NCI-H748 treated with DMSO at 0.1 percent for 48 hours (cell line): ENCODE results near the gene ZPR1.
"Not testable (repeated sequence)": the region's sequence is repeated elsewhere in the genome, so short reads cannot be mapped to it uniquely, and the experiment has no call there.

Source experiments
- DNase-seq: peaks from one replicate; lab custom pipeline; 2025; lab: John Stamatoyannopoulos, UW

Gene ZPR1, protein sequence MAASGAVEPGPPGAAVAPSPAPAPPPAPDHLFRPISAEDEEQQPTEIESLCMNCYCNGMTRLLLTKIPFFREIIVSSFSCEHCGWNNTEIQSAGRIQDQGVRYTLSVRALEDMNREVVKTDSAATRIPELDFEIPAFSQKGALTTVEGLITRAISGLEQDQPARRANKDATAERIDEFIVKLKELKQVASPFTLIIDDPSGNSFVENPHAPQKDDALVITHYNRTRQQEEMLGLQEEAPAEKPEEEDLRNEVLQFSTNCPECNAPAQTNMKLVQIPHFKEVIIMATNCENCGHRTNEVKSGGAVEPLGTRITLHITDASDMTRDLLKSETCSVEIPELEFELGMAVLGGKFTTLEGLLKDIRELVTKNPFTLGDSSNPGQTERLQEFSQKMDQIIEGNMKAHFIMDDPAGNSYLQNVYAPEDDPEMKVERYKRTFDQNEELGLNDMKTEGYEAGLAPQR

DNA sequence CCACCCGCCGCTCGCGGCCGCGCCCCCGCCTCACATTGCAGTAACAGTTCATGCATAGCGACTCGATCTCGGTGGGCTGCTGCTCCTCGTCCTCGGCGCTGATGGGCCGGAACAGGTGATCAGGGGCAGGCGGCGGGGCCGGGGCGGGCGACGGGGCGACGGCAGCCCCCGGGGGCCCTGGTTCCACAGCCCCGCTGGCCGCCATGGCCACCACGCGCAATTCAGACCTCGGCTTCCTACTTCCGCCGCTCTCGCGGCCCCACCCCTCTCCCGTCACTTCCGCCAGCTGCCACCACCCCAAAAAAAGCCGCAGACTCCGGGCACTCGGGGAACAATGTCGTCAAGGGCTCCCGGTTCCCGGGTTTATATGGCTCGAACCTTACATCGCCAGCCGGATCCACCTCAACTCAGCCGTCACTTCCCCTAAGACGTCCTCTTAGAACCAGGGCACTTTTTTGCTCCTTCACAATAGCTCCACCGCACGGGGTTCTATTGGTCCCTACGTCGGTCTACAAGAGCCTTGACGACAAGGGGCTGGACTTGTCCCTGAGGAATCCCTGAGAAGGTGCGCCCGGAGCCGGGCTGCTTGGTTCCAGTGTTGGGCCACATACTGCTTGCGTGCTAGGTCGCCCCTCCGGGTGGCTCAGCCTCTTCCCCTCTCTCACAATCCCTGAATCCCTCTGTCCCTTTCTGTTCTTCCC is at the start of gene ZPR1:
Gene ZPR1 (minus strand): TSS at position 238 of the 701 bp plus-strand sequence. CDS start 33 bp downstream, at position 205.
- peak; percentile 6 for DNase-seq

DNA sequence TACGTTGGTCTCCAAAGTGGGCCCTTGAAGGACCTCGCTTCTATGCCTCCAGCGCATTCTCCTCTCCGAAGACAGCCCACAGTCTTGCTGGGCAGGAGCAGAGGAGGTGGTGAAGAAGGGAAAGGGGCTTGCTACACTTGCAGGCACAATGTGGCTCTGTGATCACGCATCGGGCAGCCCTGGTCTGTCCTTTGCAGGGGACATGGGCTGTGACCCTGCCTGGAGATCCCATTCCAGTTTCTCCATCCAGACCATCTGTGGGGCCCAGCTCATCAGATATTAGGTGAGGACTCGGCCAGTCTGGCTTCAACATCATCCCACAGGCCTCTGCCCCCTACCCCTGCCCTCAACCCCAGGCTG is 48.8 kb upstream of the ZPR1 start:
- no peak for DNase-seq

DNA sequence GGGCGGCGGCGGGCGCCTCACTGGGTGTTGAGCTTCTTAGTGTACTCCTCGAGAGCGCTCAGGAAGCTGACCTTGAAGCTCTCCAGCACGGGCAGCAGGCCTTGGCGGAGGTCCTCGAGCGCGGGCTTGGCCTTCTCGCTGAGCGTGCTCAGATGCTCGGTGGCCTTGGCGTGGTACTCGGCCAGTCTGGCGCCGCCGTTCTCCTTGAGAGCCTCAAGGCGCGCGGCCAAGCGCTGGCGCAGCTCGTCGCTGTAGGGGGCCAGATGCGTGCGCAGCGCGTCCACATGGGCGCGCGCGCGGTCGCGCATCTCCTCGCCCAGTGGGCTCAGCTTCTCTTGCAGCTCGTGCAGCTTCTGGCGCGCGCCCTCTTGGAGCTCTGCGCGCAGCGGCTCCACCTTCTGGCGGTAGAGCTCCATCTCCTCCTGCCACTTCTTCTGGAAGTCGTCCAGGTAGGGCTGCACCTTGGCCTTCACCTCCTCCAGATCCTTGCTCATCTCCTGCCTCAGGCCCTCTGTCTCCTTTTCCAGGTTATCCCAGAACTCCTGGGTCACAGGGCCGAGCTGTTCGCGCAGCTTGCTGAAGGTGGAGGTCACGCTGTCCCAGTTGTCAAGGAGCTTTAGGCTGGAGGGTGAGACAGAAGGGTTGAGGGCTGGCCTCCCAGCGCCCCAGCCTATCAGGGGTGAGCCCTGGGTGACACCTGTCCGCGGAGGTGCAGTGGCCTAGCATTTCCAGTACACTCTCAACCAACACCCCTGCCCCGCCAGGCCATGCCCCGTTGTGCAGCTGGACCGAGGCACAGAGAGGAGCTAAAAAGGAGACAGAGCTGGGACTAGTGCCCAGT is 48.2 kb upstream of the ZPR1 start:
- DNase-seq, result peak; percentile 55

DNA sequence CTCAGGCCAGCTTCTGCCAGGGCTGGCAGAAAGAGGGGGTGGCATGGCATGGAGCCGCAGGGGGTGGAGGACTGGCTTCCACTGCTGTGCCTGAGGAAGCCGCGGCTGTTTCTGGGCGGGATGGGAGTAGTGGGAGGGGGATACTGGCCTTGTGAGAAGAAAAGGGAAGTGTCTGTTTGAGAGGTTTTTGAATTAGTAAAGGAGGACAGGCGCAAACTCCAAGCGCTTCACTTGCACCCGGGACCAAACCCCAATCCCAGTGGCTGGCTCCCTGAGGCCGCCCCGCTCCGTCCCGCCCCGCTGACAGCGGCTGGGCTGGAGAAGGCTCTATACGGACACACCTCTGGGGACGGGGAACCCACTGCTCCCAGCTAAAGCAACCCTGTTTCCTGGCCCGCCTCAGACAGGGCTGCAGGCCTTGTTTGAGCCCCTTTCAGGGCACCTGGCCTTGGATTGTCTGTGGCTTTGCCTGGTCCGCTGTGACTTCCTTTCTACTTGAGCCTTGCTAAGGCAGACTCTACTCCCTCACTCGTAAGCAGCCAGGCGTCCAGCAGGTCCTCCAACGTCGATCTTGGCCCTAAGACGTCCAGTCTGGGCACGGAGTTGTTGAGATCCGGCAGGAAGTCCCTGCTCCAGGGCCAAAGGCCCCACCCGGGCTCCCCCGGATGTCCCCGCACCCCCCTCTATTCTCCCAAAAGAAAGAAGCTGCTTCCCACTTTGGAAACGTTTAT is 47.4 kb upstream of the ZPR1 start:
- DNase-seq, result no peak

DNA sequence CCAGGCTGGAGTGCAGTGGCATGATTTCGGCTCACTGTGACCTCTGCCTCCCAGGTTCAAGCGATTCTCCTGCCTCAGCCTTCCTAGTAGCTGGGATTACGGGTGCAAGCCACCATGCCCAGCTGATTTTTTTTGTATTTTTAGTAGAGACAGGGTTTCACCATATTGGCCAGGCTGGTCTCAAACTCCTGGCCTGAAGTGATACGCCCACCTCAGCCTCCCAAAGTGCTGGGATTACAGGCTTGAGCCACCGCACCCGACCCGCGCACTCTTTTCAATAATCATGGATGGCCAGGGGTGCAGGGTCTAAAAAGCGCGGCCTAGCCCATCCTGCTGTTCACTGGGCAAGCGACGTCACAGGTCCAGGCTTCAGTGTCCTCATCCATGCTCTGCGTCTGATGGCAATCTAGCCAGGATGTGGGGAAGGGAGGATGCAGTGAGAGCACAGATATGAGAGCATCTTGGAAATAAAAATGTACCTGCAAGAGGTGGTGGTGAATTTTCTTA is 46.8 kb upstream of the ZPR1 start:
- DNase-seq, result not testable (repeated sequence)

DNA sequence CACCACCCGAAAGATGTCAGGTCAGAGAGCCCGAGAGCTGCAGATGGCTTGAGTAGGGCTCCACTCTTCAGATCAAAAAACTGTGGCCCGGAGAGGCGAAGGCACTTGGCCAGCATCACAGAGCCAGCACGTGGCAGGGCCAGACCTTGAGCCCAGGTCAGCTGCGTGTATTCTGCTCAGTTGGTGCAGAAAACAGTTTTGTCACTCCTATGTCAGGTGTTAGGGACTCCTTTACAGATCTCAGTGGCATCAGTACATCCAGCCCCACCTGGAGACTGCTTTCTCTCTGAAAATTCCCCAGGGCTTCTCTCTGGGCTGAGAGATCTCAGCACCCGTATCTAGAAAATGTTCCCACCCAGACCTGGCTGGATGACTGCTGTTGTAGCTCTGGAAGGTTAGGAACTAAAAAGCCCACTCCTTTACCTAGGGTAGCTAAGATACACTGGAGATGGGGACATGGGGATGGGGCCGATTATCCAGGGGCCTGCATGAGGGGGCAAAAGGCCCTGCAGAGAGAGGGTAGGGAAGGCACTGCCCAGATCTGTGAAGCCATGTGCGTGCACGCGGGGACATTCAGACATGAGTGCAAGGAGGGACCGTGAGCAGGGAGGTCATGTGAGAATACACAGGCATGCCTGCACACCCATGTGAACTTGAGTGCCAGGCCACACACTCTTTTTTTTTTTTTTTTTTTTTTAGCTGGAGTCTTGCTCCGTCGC is 46.2 kb upstream of the ZPR1 start:
- DNase-seq, result no peak

DNA sequence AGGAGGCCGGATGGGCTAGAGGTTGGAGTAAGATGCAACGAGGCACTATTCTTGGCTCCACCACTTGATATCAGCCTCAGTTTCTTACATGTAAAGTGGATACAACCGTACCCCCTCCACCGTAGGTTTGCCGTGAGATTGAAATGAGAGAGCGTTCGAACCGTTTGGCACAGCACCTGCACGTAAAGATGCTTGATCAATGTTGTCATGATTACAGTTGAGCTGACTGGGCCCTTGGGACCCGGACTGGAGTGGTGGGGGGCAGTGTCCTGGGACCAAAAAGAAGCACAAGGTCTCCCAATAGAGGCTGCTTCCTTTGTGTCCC is 45.6 kb upstream of the ZPR1 start:
- no peak for DNase-seq

DNA sequence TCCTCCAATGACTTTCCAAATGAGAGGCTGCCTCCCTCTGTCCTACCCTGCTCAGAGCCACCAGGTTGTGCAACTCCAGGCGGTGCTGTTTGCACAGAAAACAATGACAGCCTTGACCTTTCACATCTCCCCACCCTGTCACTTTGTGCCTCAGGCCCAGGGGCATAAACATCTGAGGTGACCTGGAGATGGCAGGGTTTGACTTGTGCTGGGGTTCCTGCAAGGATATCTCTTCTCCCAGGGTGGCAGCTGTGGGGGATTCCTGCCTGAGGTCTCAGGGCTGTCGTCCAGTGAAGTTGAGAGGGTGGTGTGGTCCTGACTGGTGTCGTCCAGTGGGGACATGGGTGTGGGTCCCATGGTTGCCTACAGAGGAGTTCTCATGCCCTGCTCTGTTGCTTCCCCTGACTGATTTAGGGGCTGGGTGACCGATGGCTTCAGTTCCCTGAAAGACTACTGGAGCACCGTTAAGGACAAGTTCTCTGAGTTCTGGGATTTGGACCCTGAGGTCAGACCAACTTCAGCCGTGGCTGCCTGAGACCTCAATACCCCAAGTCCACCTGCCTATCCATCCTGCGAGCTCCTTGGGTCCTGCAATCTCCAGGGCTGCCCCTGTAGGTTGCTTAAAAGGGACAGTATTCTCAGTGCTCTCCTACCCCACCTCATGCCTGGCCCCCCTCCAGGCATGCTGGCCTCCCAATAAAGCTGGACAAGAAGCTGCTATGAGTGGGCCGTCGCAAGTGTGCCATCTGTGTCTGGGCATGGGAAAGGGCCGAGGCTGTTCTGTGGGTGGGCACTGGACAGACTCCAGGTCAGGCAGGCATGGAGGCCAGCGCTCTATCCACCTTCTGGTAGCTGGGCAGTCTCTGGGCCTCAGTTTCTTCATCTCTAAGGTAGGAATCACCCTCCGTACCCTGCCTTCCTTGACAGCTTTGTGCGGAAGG is 44.8 kb upstream of the ZPR1 start:
- no peak for DNase-seq

DNA sequence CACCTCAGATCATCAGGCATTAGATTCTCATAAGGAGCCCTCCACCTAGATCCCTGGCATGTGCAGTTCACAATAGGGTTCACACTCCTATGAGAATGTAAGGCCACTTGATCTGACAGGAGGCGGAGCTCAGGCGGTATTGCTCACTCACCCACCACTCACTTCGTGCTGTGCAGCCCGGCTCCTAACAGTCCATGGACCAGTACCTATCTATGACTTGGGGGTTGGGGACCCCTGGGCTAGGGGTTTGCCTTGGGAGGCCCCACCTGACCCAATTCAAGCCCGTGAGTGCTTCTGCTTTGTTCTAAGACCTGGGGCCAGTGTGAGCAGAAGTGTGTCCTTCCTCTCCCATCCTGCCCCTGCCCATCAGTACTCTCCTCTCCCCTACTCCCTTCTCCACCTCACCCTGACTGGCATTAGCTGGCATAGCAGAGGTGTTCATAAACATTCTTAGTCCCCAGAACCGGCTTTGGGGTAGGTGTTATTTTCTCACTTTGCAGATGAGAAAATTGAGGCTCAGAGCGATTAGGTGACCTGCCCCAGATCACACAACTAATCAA is 44.0 kb upstream of the ZPR1 start:
- DNase-seq, result no peak

DNA sequence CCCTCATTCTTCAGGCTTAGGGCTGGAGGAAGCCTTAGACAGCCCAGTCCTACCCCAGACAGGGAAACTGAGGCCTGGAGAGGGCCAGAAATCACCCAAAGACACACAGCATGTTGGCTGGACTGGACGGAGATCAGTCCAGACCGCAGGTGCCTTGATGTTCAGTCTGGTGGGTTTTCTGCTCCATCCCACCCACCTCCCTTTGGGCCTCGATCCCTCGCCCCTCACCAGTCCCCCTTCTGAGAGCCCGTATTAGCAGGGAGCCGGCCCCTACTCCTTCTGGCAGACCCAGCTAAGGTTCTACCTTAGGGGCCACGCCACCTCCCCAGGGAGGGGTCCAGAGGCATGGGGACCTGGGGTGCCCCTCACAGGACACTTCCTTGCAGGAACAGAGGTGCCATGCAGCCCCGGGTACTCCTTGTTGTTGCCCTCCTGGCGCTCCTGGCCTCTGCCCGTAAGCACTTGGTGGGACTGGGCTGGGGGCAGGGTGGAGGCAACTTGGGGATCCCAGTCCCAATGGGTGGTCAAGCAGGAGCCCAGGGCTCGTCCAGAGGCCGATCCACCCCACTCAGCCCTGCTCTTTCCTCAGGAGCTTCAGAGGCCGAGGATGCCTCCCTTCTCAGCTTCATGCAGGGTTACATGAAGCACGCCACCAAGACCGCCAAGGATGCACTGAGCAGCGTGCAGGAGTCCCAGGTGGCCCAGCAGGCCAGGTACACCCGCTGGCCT is 42.5 kb upstream of the ZPR1 start:
- no peak for DNase-seq

DNA sequence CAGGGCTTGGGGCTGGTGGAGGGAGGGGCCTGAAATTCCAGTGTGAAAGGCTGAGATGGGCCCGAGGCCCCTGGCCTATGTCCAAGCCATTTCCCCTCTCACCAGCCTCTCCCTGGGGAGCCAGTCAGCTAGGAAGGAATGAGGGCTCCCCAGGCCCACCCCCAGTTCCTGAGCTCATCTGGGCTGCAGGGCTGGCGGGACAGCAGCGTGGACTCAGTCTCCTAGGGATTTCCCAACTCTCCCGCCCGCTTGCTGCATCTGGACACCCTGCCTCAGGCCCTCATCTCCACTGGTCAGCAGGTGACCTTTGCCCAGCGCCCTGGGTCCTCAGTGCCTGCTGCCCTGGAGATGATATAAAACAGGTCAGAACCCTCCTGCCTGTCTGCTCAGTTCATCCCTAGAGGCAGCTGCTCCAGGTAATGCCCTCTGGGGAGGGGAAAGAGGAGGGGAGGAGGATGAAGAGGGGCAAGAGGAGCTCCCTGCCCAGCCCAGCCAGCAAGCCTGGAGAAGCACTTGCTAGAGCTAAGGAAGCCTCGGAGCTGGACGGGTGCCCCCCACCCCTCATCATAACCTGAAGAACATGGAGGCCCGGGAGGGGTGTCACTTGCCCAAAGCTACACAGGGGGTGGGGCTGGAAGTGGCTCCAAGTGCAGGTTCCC is 41.8 kb upstream of the ZPR1 start, which contains the start of gene APOC3:
Gene APOC3 (plus strand): TSS at position 383 of the 659 bp plus-strand sequence. CDS start 676 bp downstream, outside the sequence.
- DNase-seq, result no peak

DNA sequence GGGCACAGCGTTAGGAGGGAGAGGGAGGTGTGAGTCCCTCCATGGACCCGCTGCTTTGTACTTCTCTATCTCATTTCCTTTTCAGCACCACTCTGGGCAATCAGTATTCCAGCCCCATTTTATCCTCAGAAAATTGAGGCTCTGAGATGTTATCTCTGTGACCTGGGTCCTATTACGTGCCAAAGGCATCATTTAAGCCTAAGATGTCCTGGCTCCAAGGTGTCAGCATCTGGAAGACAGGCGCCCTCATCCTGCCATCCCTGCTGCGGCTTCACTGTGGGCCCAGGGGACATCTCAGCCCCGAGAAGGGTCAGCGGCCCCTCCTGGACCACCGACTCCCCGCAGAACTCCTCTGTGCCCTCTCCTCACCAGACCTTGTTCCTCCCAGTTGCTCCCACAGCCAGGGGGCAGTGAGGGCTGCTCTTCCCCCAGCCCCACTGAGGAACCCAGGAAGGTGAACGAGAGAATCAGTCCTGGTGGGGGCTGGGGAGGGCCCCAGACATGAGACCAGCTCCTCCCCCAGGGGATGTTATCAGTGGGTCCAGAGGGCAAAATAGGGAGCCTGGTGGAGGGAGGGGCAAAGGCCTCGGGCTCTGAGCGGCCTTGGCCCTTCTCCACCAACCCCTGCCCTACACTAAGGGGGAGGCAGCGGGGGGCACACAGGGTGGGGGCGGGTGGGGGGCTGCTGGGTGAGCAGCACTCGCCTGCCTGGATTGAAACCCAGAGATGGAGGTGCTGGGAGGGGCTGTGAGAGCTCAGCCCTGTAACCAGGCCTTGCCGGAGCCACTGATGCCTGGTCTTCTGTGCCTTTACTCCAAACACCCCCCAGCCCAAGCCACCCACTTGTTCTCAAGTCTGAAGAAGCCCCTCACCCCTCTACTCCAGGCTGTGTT is 41.1 kb upstream of the ZPR1 start:
- DNase-seq, result no peak

DNA sequence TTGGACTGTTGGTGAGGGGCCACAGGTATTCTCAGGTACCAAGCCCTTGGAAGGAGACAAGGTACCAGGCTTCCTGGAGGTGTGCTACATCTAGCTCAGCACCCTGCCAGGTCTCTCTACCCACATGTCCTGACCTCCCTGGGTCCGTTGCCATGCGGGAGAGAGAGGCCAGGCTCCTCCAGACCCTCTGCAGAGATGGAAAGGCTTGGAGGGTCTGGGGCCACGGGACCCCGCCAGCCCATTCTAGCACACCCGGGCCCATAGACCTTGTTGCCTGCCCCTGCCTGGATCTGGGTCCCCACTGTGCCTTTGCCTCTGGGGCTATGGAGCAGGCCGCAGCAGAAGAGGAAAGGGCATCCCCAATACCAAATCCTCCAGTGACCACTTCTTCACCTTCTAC is 39.6 kb upstream of the ZPR1 start:
- DNase-seq, result no peak

DNA sequence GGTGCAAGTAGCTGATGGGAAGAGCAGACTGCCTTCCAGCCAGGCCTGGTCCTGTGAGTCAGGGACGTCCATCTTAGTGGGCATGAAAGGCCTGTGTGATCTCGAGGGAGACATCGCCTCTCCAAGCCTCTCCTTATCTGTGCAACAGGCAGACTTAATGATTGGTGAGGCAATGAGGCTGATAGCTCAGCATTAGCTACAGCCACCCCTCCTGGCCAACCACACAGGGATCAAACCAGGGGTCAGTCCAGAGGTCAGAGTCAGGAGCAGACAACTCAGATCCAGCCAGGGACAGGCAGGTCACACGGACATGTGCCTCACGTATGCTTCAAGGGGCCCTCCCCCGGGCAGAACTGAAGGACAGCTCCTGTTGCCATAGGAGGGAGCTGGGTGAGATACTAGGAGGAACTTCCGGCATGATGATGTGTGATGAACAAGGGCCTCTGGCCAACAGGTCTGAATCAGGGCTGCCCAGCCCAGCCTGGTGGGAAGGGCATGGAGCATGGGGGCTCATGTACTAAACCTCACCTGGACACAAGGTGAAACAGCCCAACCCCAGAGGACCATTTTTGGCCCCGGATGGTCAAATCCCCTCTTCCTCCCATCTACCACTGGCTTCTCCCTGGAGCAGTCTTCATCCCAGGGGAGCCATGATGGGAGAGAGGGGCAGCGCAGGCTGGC is 39.1 kb upstream of the ZPR1 start:
- DNase-seq, result no peak

DNA sequence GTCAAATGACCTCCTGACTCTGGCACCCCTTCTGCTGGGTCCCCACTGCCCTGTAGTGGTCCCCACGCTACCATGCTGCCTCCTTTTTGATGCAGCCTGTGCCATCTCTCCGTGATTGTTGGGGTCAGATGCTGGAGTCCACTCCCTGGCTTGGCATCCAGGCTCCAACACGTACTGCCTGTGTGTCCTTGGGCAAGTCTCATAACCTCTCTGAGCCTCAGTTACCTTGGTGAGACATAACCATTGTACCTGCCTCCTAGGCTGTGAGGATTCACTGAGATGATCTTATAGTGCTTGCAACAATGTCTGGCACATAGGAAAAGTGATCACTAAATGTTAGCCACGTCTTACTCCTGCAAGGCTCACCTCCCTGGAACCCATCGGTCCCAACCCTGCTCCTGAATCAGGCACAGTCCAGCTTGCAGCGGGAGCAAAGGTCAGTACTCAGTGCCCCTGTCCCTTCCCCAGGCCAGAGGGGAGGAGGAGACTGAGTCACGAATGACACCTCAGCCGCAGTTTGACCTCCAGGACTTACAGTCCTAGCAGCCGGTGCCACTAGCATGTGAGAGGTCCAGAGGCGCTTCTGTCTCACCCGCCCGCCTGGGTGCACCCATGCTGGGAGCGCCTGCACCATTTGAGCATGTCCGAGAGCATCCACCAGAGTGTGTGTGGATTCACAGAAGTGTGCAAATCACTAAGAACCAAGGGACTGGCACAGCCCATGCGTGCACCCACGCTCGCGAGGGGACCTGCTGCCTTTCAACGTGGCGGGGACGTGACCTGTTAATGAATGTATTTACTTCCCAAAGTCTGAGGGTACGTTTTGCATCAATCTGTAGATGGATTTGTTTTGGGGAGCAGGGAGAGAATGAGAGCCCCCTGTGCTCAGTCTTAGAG is 38.3 kb upstream of the ZPR1 start:
- no peak for DNase-seq

DNA sequence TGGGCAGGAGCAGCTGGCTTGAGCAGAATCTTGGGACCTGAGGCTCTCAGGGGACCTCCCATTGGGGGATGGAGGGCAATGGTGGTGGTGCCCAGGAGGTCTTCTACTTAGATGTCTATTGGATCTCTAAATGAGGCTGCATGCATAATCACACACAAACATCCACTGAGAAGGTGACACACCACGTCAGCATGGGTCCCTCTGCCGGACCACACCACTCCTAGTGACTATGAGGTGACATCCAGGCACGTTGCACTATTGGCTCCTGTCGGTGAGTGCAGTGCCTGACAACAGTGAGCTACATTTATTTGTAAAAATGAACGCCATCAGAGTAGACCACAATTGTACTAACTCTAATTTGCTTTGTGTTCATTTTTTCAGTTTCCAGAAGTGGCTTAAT is 37.6 kb upstream of the ZPR1 start:
- no peak for DNase-seq
